Vagina (tissue), 2 donors: Measurements from ENCODE around the gene TIMM10. TPM values are rescaled to one million over a fixed set of nuclear protein-coding genes. Genes with fewer than 3 reads are reported as not detected.
A peak's percentile ranks its signal among the peaks of the same experiment; 100 is the strongest.

Experiments used
- DNase-seq, 2 donors: peaks; one replicate each; pipeline ENCODE4 v3.0.0-alpha.2; 2017; ENCODE audit errors: extremely low spot score in 2 of 2
- H3K27ac ChIP-seq: fragments of 200-600 bp; sonication (generic); one replicate; pipeline ENCODE4 v1.5.1; 2019
- H3K27me3 ChIP-seq: fragments of 200-600 bp; sonication (generic); one replicate; pipeline ENCODE4 v1.5.1; 2019
- H3K36me3 ChIP-seq, 2 donors: fragments of 200-600 bp; sonication (generic); one replicate each; pipeline ENCODE4 v1.5.1; 2017 to 2019
- H3K4me1 ChIP-seq: fragments of 200-600 bp; sonication (generic); one replicate; pipeline ENCODE4 v1.5.1; 2019
- H3K4me3 ChIP-seq, 2 donors: fragments of 200-600 bp; sonication (generic); 1 replicate in 1 of 2; 2 replicates in 1 of 2; pipeline ENCODE4 v1.5.1; 2016 to 2019
- H3K9me3 ChIP-seq: fragments of 200-600 bp; sonication (generic); one replicate; pipeline ENCODE4 v1.5.1; 2019
- CTCF ChIP-seq, 3 experiments: fragments of 450-650 bp in 2 of 3; fragments of 200-600 bp in 1 of 3; sonication (generic) in 1 of 3; IDR thresholded peaks; one replicate each; pipeline ENCODE4 v1.5.1; 2017 to 2019; ENCODE audit warnings: antibody characterized with exemption in 3 of 3, mild to moderate bottlenecking in 2 of 3, moderate library complexity in 2 of 3
- POLR2A ChIP-seq, 2 donors: fragments of 450-650 bp; IDR thresholded peaks; one replicate each; pipeline ENCODE4 v1.6.1; 2017; ENCODE audit warnings: antibody characterized with exemption in 2 of 2, mild to moderate bottlenecking in 2 of 2, moderate library complexity in 2 of 2
- POLR2AphosphoS5 ChIP-seq, 2 donors: sonication (generic); formaldehyde crosslinking; IDR thresholded peaks; one replicate each; pipeline ENCODE4 v1.9.0; 2017; ENCODE audit warnings: antibody characterized with exemption in 2 of 2, mild to moderate bottlenecking in 2 of 2, low read depth in 1 of 2; ENCODE audit not compliant: insufficient read depth in 1 of 2
- intact Hi-C: fragments of 100-400 bp; cut with DNase I; formaldehyde crosslinking; loops from one replicate; pipeline ENCODE4 v1.15.1; 2023
- total RNA-seq: library from RNA; depleted of rRNA; stranded (reverse); fragments of >200 nt; gene quantifications from one replicate; pipeline ENCODE4 v1.2.3, GENCODE V29; 2016

The TIMM10 gene
- total RNA-seq, 1 donor from 2014 or later: 45.2 TPM

- intact Hi-C loops: loop anchor here (2.0 kb wide), 2 partner anchors 71 to 77 kb away; no protein-coding TSS in a partner anchor
- Histone ChIP-seq H3K27me3 (no peaks in the 10 kb centered on the region), H3K36me3 (no peaks in the 10 kb centered on the region), H3K4me1 (peaks cover 31% of the 10 kb centered on the region), H3K9me3 (no peaks in the 10 kb centered on the region), H3K4me3 (peak within 1 kb of the TSS; percentile 69 to 83), H3K27ac (peak within 1 kb of the TSS; percentile 93)
- DNase-seq: no peak
- TF ChIP-seq CTCF (IDR thresholded peaks at IDR 0.05) (peak in 1 of 3 experiments; percentile 75), POLR2A (IDR thresholded peaks at IDR 0.05) (no peak), POLR2AphosphoS5 (IDR thresholded peaks at IDR 0.05; ENCODE audit: insufficient read depth in 1 of 2, low read depth in 1 of 2) (peak in 1 of 2 donors; percentile 65)
These were observed 37.2 kb upstream of the TIMM10 start, which contains the start of gene UBE2L6 for GRCh38 chr11:57567515-57568329. TSS of gene UBE2L6 (minus strand) at chr11:57567672. CDS start at chr11:57567611, 61 bp downstream.

DNA sequence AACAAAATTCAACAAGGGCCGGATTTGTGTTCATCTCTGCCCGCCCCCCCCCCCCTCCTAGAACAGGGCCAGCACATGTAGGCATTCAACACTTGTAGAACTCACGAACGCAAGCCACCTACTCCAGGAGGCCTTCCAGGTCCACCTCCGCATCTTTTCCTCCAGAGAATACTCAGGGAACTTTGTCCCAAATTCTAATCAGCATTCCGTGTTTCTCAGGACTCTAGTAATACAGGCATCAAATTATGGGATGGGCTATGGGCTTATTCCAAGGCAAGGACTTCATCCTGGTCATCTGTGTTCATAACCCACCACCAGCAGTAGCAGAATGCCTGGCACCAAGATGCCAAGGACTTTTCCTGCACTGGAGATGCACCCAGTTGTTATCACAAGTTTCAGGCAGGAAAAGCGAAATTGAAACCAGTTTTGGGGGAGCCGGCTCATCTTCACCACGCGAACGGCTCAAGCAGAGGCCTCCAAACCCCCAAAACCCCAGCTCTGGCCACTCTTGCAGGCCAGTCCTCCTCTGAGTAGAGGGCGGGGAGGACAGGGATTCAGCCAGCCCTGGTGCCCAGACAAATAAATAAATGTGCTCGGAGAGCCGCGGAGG lies 36.5 kb upstream of the TIMM10 start:
- Histone ChIP-seq H3K36me3 (no peaks in the 10 kb centered on the region), H3K27me3 (no peaks in the 10 kb centered on the region), H3K27ac (peak overlapping the region; percentile 93), H3K4me3 (peak overlapping the region; percentile 69 to 83), H3K9me3 (no peaks in the 10 kb centered on the region), H3K4me1 (peaks cover 31% of the 10 kb centered on the region)
- no peak for DNase-seq
- intact Hi-C loops: loop anchor here (2.0 kb wide), 1 partner anchor 78 kb away; no protein-coding TSS in a partner anchor
- TF ChIP-seq POLR2AphosphoS5 (IDR thresholded peaks at IDR 0.05; ENCODE audit: insufficient read depth in 1 of 2, low read depth in 1 of 2) (no peak), POLR2A (IDR thresholded peaks at IDR 0.05) (no peak), CTCF (IDR thresholded peaks at IDR 0.05) (no peak)

- DNase-seq: no peak
- no peaks in the 10 kb centered on the region for H3K36me3 ChIP-seq
- peaks cover 31% of the 10 kb centered on the region for H3K4me1 ChIP-seq
- H3K9me3 ChIP-seq: no peaks in the 10 kb centered on the region
- intact Hi-C loops: loop anchor here (2.0 kb wide), 1 partner anchor 79 kb away; no protein-coding TSS in a partner anchor
- H3K27me3 ChIP-seq: no peaks in the 10 kb centered on the region
- H3K27ac ChIP-seq: peak overlapping the region; percentile 93
- TF ChIP-seq CTCF (IDR thresholded peaks at IDR 0.05) (no peak), POLR2AphosphoS5 (IDR thresholded peaks at IDR 0.05; ENCODE audit: insufficient read depth in 1 of 2, low read depth in 1 of 2) (peak in 1 of 2 donors; percentile 96), POLR2A (IDR thresholded peaks at IDR 0.05) (peak in 1 of 2 donors; percentile 6)
- peak overlapping the region; percentile 69 to 83 for H3K4me3 ChIP-seq
These were observed 35.7 kb upstream of the TIMM10 start for GRCh38 chr11:57566005-57566904.

GRCh38 chr11:57562596-57562995 lies 32.0 kb upstream of the TIMM10 start:
- no peak for TF ChIP-seq POLR2A (IDR thresholded peaks at IDR 0.05)
- TF ChIP-seq POLR2AphosphoS5 (IDR thresholded peaks at IDR 0.05; ENCODE audit: insufficient read depth in 1 of 2, low read depth in 1 of 2): no peak
- no peak for TF ChIP-seq CTCF (IDR thresholded peaks at IDR 0.05)
- no peak overlapping the region for H3K27ac ChIP-seq
- H3K36me3 ChIP-seq: peaks cover 0 to 18% of the 10 kb centered on the region in 2 donors
- no peaks in the 10 kb centered on the region for H3K9me3 ChIP-seq
- intact Hi-C loops: no loop called here
- peaks cover 15% of the 10 kb centered on the region for H3K4me1 ChIP-seq
- no peaks in the 10 kb centered on the region for H3K27me3 ChIP-seq
- H3K4me3 ChIP-seq: no peak overlapping the region
- no peak for DNase-seq
